GM04504 (cell line): ENCODE data around the gene NECAB3.

Experiments
- DNase-seq: peaks from one replicate; pipeline ENCODE4 v3.0.0-alpha.2; 2012; ENCODE audit warnings: low read depth

Gene NECAB3

GRCh38 chr20:33609504-33609903, 64.7 kb downstream of the NECAB3 start:
- DNase-seq = no peak
